Lung (tissue), 12 donors: ENCODE measurements around the gene TNFRSF1A. TPM values are rescaled to one million over a fixed set of nuclear protein-coding genes. Genes with fewer than 3 reads are reported as not detected.

Experiments used
- ATAC-seq: fragments of 200-7000 bp; cut with Tn5 transposase; one replicate; pipeline ENCODE4 v1.9.1; 2020; ENCODE audit warnings: moderate number of reproducible peaks; ENCODE audit not compliant: insufficient read depth, low FRiP score
- DNase-seq, 3 donors: peaks; one replicate each; pipeline ENCODE4 v3.0.0-alpha.2; 2013 to 2017
- H3K27ac ChIP-seq, 2 donors: one replicate each; pipeline ENCODE4 v1.5.1; 2013; ENCODE audit warnings: mild to moderate bottlenecking in 2 of 2, moderate library complexity in 2 of 2, control low read depth in 1 of 2, inconsistent platforms in 1 of 2, low read depth in 1 of 2, low read length in 1 of 2
- H3K27me3 ChIP-seq, 3 donors: one replicate each; pipeline ENCODE4 v1.5.1; 2013; ENCODE audit warnings: low read length in 2 of 3; ENCODE audit not compliant: control insufficient read depth in 3 of 3, insufficient read depth in 3 of 3
- H3K36me3 ChIP-seq, 4 donors: one replicate each; pipeline ENCODE4 v1.5.1; 2013; ENCODE audit warnings: low read length in 4 of 4, mild to moderate bottlenecking in 1 of 4, moderate library complexity in 1 of 4; ENCODE audit not compliant: control insufficient read depth in 4 of 4, insufficient read depth in 4 of 4
- H3K4me1 ChIP-seq, 5 donors: one replicate each; pipeline ENCODE4 v1.5.1; 2013; ENCODE audit warnings: low read length in 5 of 5, mild to moderate bottlenecking in 2 of 5, moderate library complexity in 1 of 5; ENCODE audit not compliant: control insufficient read depth in 5 of 5, insufficient read depth in 5 of 5
- H3K4me3 ChIP-seq: one replicate; pipeline ENCODE4 v1.5.1; 2013; ENCODE audit warnings: mild to moderate bottlenecking, control low read depth, moderate library complexity
- H3K9ac ChIP-seq, 2 donors: one replicate each; pipeline ENCODE4 v1.5.1; 2013; ENCODE audit warnings: low read length in 2 of 2, control low read depth in 1 of 2; ENCODE audit not compliant: insufficient read depth in 1 of 2
- H3K9me3 ChIP-seq, 4 donors: one replicate each; pipeline ENCODE4 v1.5.1; 2013; ENCODE audit warnings: low read length in 3 of 4, mild to moderate bottlenecking in 1 of 4, moderate library complexity in 1 of 4; ENCODE audit not compliant: control insufficient read depth in 4 of 4, insufficient read depth in 3 of 4
- WGBS, 2 donors: extraction: QIAGEN DNeasy Blood & Tissue Kit; methylation state at CpG; one replicate each; pipeline ENCODE4 v1.1.7; 2013; 5-methylcytosine and 5-hydroxymethylcytosine counted together
- polyA plus RNA-seq, 2 donors: library from polyadenylated mRNA; stranded (reverse); fragments of 200-250 nt; gene quantifications; one replicate each; pipeline ENCODE4 v1.2.1, GENCODE V29; 2013
- total RNA-seq, 2 donors: library from RNA; depleted of rRNA in 1 of 2; stranded (reverse); fragments of >200 nt in 1 of 2; gene quantifications; one replicate each; pipeline ENCODE4 v1.2.1, GENCODE V29; 2014 to 2021
- TF ChIP-seq, protein P1 (sequence below): IDR thresholded peaks from 2 replicates; pipeline ENCODE4 v1.5.1; 2012; ENCODE audit warnings: mild to moderate bottlenecking; ENCODE audit errors: control extremely low read depth, extremely low read depth
- donor health status: control.
- donor health status: control.
- donor health status: Bipolar disorder and iron deficiency.
- donor health status: healthy.
- donor health status: DM: yes; HTN: yes; CAD: no.

TNFRSF1A gene
- total and polyA plus RNA-seq, 4 donors = 81.6 to 184 (median 178) TPM

DNA sequence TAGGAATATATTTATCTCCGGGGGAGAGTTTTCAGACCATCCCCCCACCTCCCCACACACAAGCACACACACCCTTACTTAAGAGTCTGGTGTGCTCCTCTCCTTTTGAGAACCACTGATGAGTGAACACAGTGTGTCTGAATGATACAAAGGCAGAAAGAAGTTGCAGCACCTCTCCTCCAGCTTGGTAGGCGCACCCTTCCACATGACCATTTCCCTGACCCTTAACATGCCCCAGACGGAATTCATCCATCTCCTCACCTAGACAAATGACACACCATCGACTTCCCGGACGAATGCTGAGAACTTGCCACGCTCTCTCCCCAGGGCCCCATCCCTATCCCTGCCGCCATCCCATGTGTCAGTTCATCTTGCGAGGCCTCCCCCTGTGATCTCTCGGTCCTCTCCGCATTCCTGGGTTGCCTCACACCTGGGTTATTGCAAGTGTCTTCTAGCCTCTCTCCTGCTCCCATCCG, 3.9 kb downstream of the TNFRSF1A start:
- peaks cover 29 to 75% (median 46%) of the 10 kb centered on the region in 5 donors for H3K4me1 ChIP-seq
- peaks cover 7 to 25% (median 12%) of the 10 kb centered on the region in 4 donors for H3K36me3 ChIP-seq
- no peak for ATAC-seq
- TF ChIP-seq, protein P1, sequence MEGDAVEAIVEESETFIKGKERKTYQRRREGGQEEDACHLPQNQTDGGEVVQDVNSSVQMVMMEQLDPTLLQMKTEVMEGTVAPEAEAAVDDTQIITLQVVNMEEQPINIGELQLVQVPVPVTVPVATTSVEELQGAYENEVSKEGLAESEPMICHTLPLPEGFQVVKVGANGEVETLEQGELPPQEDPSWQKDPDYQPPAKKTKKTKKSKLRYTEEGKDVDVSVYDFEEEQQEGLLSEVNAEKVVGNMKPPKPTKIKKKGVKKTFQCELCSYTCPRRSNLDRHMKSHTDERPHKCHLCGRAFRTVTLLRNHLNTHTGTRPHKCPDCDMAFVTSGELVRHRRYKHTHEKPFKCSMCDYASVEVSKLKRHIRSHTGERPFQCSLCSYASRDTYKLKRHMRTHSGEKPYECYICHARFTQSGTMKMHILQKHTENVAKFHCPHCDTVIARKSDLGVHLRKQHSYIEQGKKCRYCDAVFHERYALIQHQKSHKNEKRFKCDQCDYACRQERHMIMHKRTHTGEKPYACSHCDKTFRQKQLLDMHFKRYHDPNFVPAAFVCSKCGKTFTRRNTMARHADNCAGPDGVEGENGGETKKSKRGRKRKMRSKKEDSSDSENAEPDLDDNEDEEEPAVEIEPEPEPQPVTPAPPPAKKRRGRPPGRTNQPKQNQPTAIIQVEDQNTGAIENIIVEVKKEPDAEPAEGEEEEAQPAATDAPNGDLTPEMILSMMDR = no peak
- H3K9me3 ChIP-seq = no peaks in the 10 kb centered on the region
- no peak overlapping the region for H3K4me3 ChIP-seq
- DNase-seq = no peak
- peak overlapping the region in 1 of 2 donors; percentile 99 for H3K27ac ChIP-seq
- H3K27me3 ChIP-seq = no peaks in the 10 kb centered on the region
- H3K9ac ChIP-seq = no peak overlapping the region
- whole genome bisulfite sequencing, 2 donors = 13 to 23% methylated on average over 12 of the region's 12 CpGs

DNA sequence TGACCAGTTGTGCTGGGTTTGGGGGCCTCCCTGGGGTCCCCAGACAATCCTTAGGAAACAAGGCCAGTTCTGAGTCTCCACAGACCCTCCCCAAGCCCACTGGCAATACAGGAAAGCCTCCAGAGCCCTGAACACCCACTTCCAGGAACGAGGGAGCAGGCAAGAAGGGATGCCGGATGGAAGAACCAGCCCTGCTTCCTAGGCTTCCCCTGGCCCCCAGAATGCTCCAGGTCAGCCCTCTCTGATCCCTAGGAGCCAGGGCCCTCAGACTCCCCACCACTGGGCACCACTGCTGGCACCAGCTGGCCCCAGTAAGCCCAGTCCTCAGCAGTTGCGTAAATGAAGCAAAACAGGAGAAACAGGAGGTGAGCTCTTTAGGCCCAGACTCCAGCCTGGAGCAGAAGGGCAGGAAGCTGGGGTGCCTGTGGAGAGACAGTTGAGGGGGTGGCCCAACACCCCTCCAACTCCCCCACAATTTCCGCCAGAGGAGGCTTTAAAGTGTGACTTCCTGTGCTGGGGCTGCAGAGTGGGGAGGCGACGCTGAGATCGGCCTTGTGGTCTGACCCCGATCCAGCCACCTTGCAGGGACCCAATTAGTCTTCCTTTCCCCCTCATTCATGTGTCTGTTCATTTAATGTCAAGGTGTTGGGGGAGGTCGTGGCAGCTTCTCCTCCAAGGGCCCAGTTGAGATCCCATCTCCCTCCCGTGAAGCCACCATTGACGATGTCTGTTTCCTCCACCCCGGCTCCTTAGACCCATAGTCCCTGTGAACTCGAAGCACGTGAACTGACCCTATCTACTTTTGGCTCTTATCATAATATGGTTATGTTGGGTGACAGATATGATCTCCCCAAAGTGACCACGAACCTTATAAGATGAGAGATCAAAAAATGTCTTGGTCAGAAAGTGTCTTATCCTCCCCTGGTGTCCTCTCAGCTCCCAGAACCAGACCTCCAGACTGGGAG, 4.7 kb downstream of the TNFRSF1A start:
- Histone ChIP-seq H3K27me3 (no peaks in the 10 kb centered on the region), H3K4me1 (peaks cover 25 to 67% (median 43%) of the 10 kb centered on the region in 5 donors), H3K4me3 (peak overlapping the region; percentile 20), H3K36me3 (peaks cover 11 to 31% (median 18%) of the 10 kb centered on the region in 4 donors), H3K9ac (peak overlapping the region in 1 of 2 donors; percentile 72), H3K27ac (peak overlapping the region; percentile 87 to 99), H3K9me3 (no peaks in the 10 kb centered on the region)
- no peak for ATAC-seq
- DNase-seq = peak in 1 of 3 donors; percentile 72
- TF ChIP-seq, protein P1 = no peak
- 4 to 11% methylated on average over 15 of the region's 15 CpGs for WGBS, 2 donors

DNA sequence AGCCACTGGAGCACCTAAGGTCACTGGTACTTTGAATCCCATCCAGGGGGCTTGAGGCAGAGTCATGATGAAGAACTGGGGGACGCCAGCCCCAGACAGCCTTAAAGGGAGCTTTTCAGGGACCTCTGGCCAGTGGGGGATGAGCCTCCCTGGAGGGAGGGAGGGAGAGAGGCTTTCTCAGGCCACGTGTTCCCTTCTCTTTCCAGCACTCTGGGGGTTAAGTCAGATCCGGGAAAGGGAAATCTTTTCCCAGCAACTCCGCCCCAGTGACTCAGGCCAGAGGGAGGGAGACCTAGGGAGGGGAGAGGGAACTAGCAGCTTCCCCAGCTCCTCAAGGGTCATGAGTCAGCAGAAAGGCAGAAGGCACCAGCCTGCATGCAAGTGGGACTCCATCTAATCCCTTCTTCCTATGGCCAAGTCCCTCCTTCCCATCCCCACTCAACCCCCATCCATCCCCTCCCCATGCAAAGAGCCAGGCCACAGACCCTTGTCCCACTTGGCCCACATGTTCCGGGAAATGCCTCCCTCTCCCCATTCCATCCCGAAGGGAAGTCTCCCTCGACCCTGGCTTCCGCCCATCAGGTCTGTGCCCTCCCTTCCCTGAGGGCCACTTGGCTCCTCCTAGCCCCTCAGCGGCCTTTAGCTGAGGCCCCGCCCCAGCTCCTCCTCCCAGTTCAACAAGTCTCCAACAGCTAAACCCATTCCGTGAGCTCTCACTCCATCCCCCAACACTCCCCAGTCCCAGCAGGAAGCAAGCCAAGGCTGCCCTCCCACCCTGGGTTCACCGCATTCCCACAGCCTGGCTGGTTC, 5.6 kb downstream of the TNFRSF1A start:
- Histone ChIP-seq H3K9ac (peak overlapping the region in 1 of 2 donors; percentile 72), H3K4me3 (peak overlapping the region; percentile 20), H3K27ac (peak overlapping the region; percentile 91 to 99), H3K36me3 (peaks cover 14 to 34% (median 24%) of the 10 kb centered on the region in 4 donors), H3K27me3 (no peaks in the 10 kb centered on the region), H3K4me1 (peaks cover 25 to 64% (median 40%) of the 10 kb centered on the region in 5 donors), H3K9me3 (no peaks in the 10 kb centered on the region)
- TF ChIP-seq, protein P1 = no peak
- 0 to 1% methylated on average over 12 of the region's 12 CpGs for WGBS, 2 donors
- DNase-seq (peak; percentile 97 to 99 (median 99)), ATAC-seq (peak; percentile 73)
